Measurements from ENCODE around the gene B9D1. TPM values are rescaled to one million over a fixed set of nuclear protein-coding genes. Genes with fewer than 3 reads are reported as not detected.

B9D1 gene
- total RNA-seq, 2 experiments from 2014 or later, result 7.2 to 7.6 TPM

DNA sequence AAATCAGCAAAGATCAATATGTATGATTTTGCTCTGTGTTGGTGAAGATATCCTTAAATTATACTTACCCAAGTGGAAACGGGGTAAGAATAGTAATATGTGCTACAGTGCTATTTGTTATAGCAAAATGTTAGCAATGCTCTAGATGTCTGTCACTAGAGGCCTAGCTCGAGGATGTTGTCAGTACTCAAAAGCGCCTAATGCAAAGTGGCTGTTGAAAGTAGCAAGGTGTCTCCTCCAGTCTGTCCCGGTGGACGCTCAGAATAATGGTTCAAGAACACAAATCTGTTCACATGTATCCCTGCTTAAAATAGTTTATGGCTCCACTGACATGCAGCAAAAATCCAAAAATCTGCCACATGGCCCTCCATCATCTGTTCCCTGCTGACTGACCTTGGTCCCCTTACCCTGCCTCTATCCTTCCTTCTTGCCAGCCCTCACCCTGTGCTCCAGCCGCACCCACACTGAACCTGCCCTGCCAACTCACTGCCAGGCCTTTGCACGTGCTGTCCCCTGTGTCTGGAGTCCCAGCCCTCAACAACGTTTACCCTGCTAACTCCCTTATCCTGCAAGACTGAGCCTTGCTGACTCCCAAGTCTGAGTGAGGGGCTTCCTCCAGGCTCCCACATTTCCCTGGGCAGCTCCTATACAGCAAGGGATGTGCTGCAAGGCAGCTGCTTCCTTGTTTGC, 38.9 kb upstream of the B9D1 start:
- intact Hi-C loops (cut with micrococcal nuclease), result no loop called here
- no peak overlapping the region for H3K4me3 Mint-ChIP-seq

DNA sequence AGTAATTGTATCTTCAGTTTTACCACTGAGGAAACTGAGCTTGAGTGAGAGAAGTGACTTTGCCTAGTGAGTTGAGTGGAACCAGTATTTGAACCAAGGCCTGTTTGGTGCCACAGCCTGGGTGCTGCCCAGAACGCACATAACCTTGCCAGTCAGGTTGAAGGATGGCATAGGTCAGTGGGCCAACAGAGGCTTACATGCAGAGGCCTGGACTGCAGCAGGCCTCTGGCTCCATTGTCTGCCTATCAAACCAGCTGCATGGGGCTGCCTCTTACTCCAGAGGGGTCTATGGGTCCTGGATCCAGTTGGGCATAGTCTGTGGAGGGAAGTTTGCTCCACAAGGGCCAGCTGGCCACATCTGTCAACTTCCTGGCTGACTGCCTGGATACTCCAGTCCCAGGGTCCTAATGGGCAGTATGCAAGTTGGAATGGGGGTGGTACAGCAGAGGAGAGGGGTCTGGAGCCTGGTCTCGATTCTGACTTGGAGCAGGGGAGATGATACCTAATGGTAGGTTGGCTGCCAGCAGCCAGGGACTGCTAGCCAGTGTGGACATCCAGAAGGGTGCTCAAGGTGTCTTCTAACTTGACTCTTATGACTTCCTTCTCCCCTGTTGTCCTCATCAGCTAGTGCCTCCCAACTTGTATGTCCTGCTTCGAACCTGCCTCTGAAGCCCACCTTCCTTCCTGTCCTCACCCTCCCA, 37.4 kb upstream of the B9D1 start:
- Mint-ChIP-seq H3K27ac (no peak overlapping the region), H3K4me3 (no peak overlapping the region), H3K9me3 (no peaks in the 10 kb centered on the region), H3K36me3 (no peaks in the 10 kb centered on the region), H3K27me3 (peaks cover 3% of the 10 kb centered on the region), H3K4me1 (ENCODE audit: low read depth) (no peaks in the 10 kb centered on the region)
- CTCF ChIA-PET, result no interaction called here
- no peak for DNase-seq
- intact Hi-C loops (cut with micrococcal nuclease), result no loop called here
- POLR2A ChIA-PET, result no interaction called here

More for the DNA sequence above, 38.9 kb upstream of the B9D1 start:
- no peaks in the 10 kb centered on the region for H3K36me3 Mint-ChIP-seq
- H3K9me3 Mint-ChIP-seq, result no peaks in the 10 kb centered on the region
- CTCF ChIA-PET, result no interaction called here
- H3K27ac Mint-ChIP-seq, result no peak overlapping the region
- DNase-seq, result no peak
- POLR2A ChIA-PET, result no interaction called here
- H3K4me1 Mint-ChIP-seq (ENCODE audit: low read depth), result no peaks in the 10 kb centered on the region
- peaks cover 3% of the 10 kb centered on the region for H3K27me3 Mint-ChIP-seq

DNA sequence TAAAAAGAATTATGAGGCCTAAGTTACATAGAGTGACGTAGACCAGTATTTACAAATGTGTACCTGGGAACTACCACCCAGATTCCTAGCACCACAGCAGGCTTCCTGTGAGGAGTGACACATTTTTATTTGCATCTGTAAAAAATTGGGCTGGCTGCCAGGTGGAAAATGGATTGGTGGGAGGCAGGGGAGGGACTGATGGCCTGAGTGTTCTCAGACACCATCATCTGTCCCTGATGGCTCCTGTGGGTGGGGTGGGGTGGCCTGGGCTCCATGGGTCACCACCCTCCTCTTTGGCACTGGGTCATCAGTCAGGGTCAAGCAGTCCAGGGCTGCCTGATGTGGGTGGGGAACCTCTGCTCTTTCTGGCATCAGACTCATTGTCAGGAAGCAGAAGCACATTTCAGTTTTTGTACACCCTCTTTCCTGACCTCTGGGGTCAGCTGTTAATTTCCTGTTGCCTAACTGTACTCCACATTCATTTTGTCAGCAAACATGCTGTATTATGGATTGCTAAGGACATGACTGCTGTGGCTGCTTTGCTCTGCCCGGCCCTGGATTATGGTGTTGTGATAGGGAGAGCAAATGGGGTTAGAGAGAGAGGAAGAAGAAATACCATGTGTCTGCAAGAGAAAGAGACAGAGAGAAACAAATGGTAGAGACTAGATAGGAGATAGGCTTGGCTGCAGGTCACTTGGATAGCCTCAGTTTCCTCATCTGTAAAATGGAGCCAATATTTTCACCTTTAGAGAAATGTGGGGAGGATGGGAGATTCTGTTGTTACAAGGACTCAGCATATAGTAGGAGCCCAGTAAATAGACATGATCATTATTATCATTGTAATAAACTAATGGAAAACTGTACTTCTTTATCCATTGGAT, 36.0 kb upstream of the B9D1 start:
- no peaks in the 10 kb centered on the region for H3K36me3 Mint-ChIP-seq
- H3K4me1 Mint-ChIP-seq (ENCODE audit: low read depth), result no peaks in the 10 kb centered on the region
- peaks cover 3% of the 10 kb centered on the region for H3K27me3 Mint-ChIP-seq
- no peaks in the 10 kb centered on the region for H3K9me3 Mint-ChIP-seq
- no peak overlapping the region for H3K27ac Mint-ChIP-seq
- no peak overlapping the region for H3K4me3 Mint-ChIP-seq
- no peak for DNase-seq
- intact Hi-C loops (cut with micrococcal nuclease), result no loop called here
- ChIA-PET POLR2A (no interaction called here), CTCF (interaction anchor here (1.1 kb wide), 1 partner anchor 36 kb away, joined by 3 read pairs; the partner anchor contains the start of gene B9D1)

DNA sequence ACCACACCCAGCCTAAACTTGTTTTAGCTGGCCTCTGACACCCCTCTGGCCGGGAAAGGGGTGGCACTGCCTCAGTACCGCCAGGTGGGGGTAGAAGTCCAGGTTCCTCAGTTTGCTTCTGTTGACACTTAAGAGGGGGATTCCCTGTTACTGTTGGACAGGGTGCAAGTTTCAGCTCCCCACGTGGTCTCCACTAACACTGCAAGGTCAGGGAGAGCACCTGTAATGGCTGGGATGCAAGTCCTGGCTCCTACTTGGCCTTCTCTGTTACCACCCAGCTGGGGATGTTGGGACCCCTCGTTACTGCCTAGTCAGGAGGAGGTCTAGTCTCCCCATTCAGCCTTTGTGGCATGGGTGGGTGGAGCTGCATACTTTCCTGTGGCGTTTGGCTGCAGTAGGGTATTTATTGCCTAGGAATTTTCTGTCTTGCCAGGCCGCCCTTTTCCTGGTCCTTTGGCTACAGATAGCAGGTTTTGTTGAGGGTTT, 35.1 kb upstream of the B9D1 start:
- intact Hi-C loops (cut with micrococcal nuclease), result no loop called here
- H3K4me1 Mint-ChIP-seq (ENCODE audit: low read depth), result no peaks in the 10 kb centered on the region
- CTCF ChIA-PET, result interaction anchor here (0.9 to 1.1 kb wide), 2 partner anchors 35 to 50 kb away, joined by 3 to 4 read pairs; partner anchors contain the start of gene B9D1

DNA sequence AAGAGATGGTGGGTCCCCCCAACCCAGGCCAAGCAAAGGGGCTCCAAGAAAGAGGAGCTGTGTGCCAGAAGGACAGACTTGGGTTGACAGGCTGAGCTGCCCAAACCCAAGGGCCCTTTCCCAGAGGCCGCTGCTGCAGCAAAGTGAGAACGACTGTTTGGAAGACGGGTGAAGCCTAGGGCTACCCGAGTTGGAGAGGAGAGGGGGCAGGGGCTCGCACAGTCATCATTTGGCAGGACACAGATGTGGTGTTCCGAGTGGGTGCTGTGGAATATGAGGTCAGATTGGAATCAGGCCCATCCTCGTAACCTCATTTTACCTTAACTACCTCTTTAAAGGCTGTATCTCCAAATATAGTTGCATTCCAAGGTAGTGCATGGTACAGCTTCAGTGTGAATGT, 29.8 kb upstream of the B9D1 start:
- DNase-seq, result no peak
- no peak overlapping the region for H3K27ac Mint-ChIP-seq
- H3K4me1 Mint-ChIP-seq (ENCODE audit: low read depth), result no peaks in the 10 kb centered on the region
- no peak overlapping the region for H3K4me3 Mint-ChIP-seq
- no peaks in the 10 kb centered on the region for H3K36me3 Mint-ChIP-seq
- POLR2A ChIA-PET, result no interaction called here
- CTCF ChIA-PET, result interaction anchor here (0.9 kb wide), 1 partner anchor 29 kb away, joined by 3 read pairs; the partner anchor contains the start of gene B9D1
- intact Hi-C loops (cut with micrococcal nuclease), result no loop called here
- no peaks in the 10 kb centered on the region for H3K27me3 Mint-ChIP-seq
- H3K9me3 Mint-ChIP-seq, result no peaks in the 10 kb centered on the region

More for the DNA sequence above, 35.1 kb upstream of the B9D1 start:
- H3K27ac Mint-ChIP-seq, result no peak overlapping the region
- POLR2A ChIA-PET, result no interaction called here
- peaks cover 3% of the 10 kb centered on the region for H3K27me3 Mint-ChIP-seq
- DNase-seq, result no peak
- H3K36me3 Mint-ChIP-seq, result no peaks in the 10 kb centered on the region
- no peaks in the 10 kb centered on the region for H3K9me3 Mint-ChIP-seq
- no peak overlapping the region for H3K4me3 Mint-ChIP-seq

DNA sequence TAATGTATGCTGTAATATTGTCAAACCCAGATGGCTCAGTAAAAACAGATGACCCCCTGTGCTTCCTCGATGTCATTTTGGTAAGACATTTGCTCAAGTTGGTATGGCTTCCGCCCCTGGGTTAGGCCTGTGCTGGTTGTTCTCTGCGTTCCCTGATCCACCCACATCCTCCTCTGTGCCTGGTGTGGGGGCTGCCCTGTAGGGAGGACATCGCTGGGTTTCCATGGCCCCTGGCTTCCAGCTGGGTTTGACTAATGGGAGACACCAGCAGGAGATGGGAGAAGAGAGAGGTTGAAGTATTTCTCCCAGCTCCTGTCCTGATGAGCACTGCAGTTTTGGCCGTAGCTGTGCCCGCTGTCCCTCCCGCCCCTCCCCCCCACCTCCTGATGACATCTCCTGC, 28.9 kb upstream of the B9D1 start:
- no peaks in the 10 kb centered on the region for H3K9me3 Mint-ChIP-seq
- CTCF ChIA-PET, result interaction anchor here (1.3 kb wide), 1 partner anchor 28 kb away, joined by 3 read pairs; no protein-coding TSS in a partner anchor
- H3K36me3 Mint-ChIP-seq, result no peaks in the 10 kb centered on the region
- peaks cover 2% of the 10 kb centered on the region for H3K4me1 Mint-ChIP-seq (ENCODE audit: low read depth)
- POLR2A ChIA-PET, result no interaction called here
- DNase-seq, result no peak
- H3K4me3 Mint-ChIP-seq, result no peak overlapping the region
- no peak overlapping the region for H3K27ac Mint-ChIP-seq
- intact Hi-C loops (cut with micrococcal nuclease), result no loop called here
- no peaks in the 10 kb centered on the region for H3K27me3 Mint-ChIP-seq

DNA sequence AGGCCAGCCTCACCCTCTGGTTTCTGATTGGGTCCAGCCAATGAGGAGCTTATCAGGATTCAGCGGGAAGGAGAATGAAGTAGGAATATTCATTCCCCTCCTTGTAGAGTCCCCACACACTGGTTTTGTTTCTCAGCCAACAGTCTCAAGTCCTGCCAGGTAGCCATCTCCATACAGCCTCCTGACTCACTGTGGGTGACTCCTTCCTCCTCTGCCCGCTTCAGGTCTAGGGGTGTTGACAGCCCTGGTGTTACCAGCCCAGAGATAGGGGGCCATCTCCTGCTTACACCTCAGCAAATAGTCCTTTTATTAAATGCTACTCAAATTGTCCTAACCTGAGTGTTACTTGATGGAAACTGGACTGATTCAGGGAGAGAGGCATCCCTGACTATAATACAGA, 28.4 kb upstream of the B9D1 start:
- CTCF ChIA-PET, result interaction anchor here (1.3 kb wide), 1 partner anchor 28 kb away, joined by 3 read pairs; no protein-coding TSS in a partner anchor
- Mint-ChIP-seq H3K27ac (no peak overlapping the region), H3K4me3 (no peak overlapping the region), H3K9me3 (no peaks in the 10 kb centered on the region), H3K4me1 (ENCODE audit: low read depth) (peaks cover 4% of the 10 kb centered on the region), H3K36me3 (no peaks in the 10 kb centered on the region), H3K27me3 (no peaks in the 10 kb centered on the region)
- intact Hi-C loops (cut with micrococcal nuclease), result no loop called here
- POLR2A ChIA-PET, result no interaction called here
- no peak for DNase-seq

DNA sequence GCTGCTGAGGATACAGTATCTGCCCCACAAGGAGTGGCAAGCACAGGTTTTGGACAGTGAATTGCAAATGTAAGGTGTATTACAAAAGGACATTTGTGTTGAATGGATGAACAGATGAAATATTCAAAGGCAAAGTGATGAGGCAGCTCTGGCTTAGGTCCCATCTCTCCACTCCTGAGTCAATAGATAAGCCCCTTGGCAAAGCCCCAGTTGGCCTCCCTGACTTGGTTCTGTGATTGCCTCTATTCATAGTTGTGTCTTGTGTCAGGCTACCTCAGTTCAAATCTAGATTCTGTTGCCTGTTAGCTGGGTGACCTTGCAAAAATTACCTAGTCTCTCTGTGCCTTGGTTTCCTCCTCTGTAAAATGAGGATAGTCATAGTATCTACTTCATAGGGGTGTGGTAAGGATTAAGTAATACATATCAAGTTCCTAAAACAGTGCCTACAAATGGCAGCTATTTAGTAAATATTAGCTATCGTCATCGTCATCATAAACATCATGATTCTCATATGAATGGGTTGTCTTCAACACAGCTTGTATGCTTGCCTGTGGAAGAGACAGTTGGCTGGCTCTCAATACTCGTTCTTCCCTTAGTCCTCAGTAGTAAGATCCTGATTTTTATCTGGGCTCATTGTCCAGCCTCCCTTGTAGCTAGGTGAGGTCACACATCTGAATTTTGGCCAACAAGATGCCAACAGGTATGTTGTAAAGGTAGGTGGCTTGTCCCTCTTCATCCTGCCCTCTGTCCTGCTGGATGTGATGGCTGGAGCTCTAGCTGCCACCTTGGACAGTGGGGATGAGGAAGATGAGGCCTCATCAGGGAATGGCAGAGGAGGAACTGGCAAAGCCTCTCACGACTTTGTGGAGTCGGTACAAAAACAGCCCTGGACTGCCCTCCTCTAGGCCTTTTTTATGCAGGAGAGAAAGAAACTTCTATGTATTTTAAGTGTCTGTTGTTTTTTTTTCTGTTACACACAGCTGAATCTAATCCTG, 26.6 kb upstream of the B9D1 start:
- H3K36me3 Mint-ChIP-seq, result no peaks in the 10 kb centered on the region
- H3K9me3 Mint-ChIP-seq, result no peaks in the 10 kb centered on the region
- no peaks in the 10 kb centered on the region for H3K27me3 Mint-ChIP-seq
- no peak overlapping the region for H3K4me3 Mint-ChIP-seq
- no peak for DNase-seq
- no peak overlapping the region for H3K27ac Mint-ChIP-seq
- peaks cover 4% of the 10 kb centered on the region for H3K4me1 Mint-ChIP-seq (ENCODE audit: low read depth)
- CTCF ChIA-PET, result interaction anchor here (1.2 kb wide), 1 partner anchor 26 kb away, joined by 7 read pairs; the partner anchor contains the start of gene B9D1
- POLR2A ChIA-PET, result no interaction called here
- intact Hi-C loops (cut with micrococcal nuclease), result no loop called here

DNA sequence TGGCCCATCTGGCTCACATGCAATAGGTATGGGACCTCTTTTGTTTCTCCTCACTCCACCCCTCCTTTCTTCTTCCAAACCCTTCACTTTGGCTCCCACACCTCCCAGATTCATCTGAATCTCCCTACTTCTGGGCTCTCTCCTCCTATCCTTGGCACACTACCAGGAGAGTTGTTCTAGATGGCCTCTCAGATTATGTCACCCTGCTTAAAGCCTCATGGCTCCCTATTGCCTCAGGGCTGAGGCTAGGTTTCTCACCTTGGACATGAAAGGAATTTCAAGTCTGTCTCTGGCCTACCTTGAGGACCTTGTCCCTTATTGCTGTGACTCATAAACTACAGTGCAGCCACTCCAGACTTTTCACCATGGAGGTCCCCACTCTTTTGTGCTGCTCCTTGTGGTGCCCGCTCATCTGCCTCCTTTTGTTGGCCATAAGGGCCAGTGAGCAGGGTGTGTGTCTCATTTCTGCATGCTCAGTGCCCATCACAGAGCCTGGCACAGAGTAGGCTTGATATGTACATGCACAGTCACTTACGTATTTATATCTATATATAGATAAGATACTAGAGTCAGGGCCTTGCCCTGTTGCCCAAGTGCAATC, 25.5 kb upstream of the B9D1 start:
- intact Hi-C loops (cut with micrococcal nuclease), result no loop called here
- ChIA-PET POLR2A (no interaction called here), CTCF (no interaction called here)
- no peak overlapping the region for H3K4me3 Mint-ChIP-seq
- no peaks in the 10 kb centered on the region for H3K9me3 Mint-ChIP-seq
- no peak for DNase-seq
- peaks cover 1% of the 10 kb centered on the region for H3K36me3 Mint-ChIP-seq
- no peak overlapping the region for H3K27ac Mint-ChIP-seq
- no peaks in the 10 kb centered on the region for H3K27me3 Mint-ChIP-seq
- peaks cover 4% of the 10 kb centered on the region for H3K4me1 Mint-ChIP-seq (ENCODE audit: low read depth)

DNA sequence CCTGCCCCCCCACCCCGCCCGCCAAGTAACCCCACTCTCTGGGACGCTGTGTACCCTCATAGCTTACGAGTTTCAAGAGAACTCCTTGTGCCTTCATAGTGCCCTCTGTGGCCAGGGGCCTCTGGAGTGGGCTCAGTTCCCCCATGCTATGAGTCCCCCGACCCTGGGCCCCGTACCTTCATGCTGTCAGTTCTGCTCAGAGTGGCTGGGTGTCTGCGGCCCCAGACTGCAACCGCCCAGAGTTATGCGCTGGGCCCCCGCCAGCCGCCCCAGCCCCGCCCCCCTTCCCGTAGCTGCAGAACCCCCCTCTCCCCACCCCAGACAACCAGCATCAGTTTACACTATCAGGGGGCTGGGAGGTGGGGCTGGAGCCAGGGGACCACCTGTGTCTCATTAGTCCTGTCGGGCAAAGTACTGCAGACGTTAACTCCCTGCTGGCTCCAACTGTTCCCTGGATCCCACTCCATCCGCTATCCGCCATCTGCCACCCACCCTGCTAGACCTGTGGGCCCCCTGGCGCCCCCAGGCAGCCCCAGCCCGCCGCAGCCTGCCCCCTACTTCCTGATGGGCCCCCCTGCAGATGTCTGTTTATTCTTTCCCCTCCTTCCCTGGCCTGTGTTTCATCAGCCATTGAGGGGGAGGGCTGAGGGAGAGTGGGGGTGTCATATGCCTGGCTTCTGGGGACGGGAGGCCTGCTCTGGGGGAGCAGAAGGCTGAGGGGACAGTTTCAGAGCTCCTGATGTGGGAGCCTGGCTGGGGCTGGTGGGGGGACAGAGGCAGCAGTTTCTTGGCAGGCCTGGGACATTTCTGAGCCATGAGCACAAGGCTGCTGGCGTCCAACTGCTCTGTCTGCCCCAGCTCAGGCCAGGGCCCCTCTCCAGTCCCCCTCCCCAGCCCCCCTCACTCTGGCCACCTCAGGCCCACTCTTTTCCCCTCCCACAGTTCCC, 24.7 kb upstream of the B9D1 start, which contains the start of gene MFAP4:
MFAP4 (minus strand) TSS at position 217 of the 947 bp plus-strand sequence; CDS start at position 182, 35 bp downstream.
- ChIA-PET POLR2A (interaction anchor here (0.9 kb wide), 1 partner anchor 9 kb away, joined by 5 read pairs; the partner anchor contains the start of gene MAPK7), CTCF (no interaction called here)
- no peak within 1 kb of the TSS for H3K27ac Mint-ChIP-seq
- no peak within 1 kb of the TSS for H3K4me3 Mint-ChIP-seq
- no peaks in the 10 kb centered on the region for H3K9me3 Mint-ChIP-seq
- peaks cover 4% of the 10 kb centered on the region for H3K4me1 Mint-ChIP-seq (ENCODE audit: low read depth)
- intact Hi-C loops (cut with micrococcal nuclease), result no loop called here
- H3K27me3 Mint-ChIP-seq, result no peaks in the 10 kb centered on the region
- no peak for DNase-seq
- H3K36me3 Mint-ChIP-seq, result peaks cover 3% of the 10 kb centered on the region
